Body of pancreas (tissue), 4 donors: ENCODE measurements around the gene ENPP1. TPM values are rescaled to one million over a fixed set of nuclear protein-coding genes. Genes with fewer than 3 reads are reported as not detected.

ENCODE experiments used
- ATAC-seq: fragments of 150-250 bp; one replicate; pipeline ENCODE4 v1.9.1; 2016
- DNase-seq, 4 donors: peaks; one replicate each; pipeline ENCODE4 v3.0.0-alpha.2; 2019
- H3K27ac ChIP-seq, 4 donors: fragments of 200-600 bp; sonication (generic); 1 replicate in 3 of 4; 2 replicates in 1 of 4; pipeline versions ENCODE4 v1.5.1 to v1.6.1; 2016 to 2019; ENCODE audit warnings: mild to moderate bottlenecking in 1 of 4, mixed read lengths in 1 of 4, moderate library complexity in 1 of 4
- H3K27me3 ChIP-seq, 2 donors: fragments of 200-600 bp; sonication (generic); one replicate each; pipeline ENCODE4 v1.6.0; 2016; ENCODE audit warnings: mild to moderate bottlenecking in 1 of 2
- H3K36me3 ChIP-seq, 2 donors: fragments of 200-600 bp; sonication (generic); replicated peaks in 1 of 2; 2 replicates each; pipeline ENCODE4 v1.5.1; 2016; ENCODE audit warnings: low read depth in 2 of 2; ENCODE audit not compliant: insufficient read depth in 1 of 2
- H3K4me1 ChIP-seq: fragments of 200-600 bp; sonication (generic); one replicate; pipeline ENCODE4 v1.6.0; 2016
- H3K4me3 ChIP-seq, 2 donors: fragments of 200-600 bp; sonication (generic); 1 replicate in 1 of 2; 2 replicates in 1 of 2; pipeline ENCODE4 v1.5.1; 2016 to 2019
- H3K9me3 ChIP-seq, 3 donors: fragments of 200-600 bp; sonication (generic); 1 replicate in 2 of 3; 2 replicates in 1 of 3; pipeline ENCODE4 v1.5.1; 2016
- POLR2A ChIP-seq, 3 donors: fragments of 450-650 bp; IDR thresholded peaks; one replicate each; pipeline ENCODE4 v1.6.1; 2016; ENCODE audit warnings: antibody characterized with exemption in 3 of 3, mild to moderate bottlenecking in 2 of 3
- WGBS, 2 donors: methylation state at CpG; one replicate each; pipeline ENCODE4 v1.1.5; 2017; 5-methylcytosine and 5-hydroxymethylcytosine counted together
- intact Hi-C: fragments of 100-400 bp; cut with DNase I; formaldehyde crosslinking; loops from one replicate; pipeline ENCODE4 v1.15.1; 2023
- total RNA-seq, 2 donors: library from RNA; depleted of rRNA; stranded (reverse); fragments of >200 nt; gene quantifications; one replicate each; pipeline ENCODE4 v1.1.0, GENCODE V29; 2016
- TF ChIP-seq, protein P1 (sequence below), 7 experiments: fragments of 450-650 bp in 4 of 7; fragments of 200-600 bp in 3 of 7; sonication (generic) in 3 of 7; IDR thresholded peaks; one replicate each; pipeline ENCODE4 v1.5.1; 2016 to 2019; ENCODE audit warnings: antibody characterized with exemption in 7 of 7

The ENPP1 gene
- total RNA-seq, 2 donors from 2014 or later, result 16.2 to 19.2 TPM

- no peaks in the 10 kb centered on the region for H3K36me3 ChIP-seq
- no peaks in the 10 kb centered on the region for H3K27me3 ChIP-seq
- H3K9me3 ChIP-seq, result no peaks in the 10 kb centered on the region
- ATAC-seq, result no peak
- no peak for DNase-seq
- no peak overlapping the region for H3K4me3 ChIP-seq
- no peak overlapping the region for H3K27ac ChIP-seq
- TF ChIP-seq POLR2A (IDR thresholded peaks at IDR 0.05), result no peak
- TF ChIP-seq, protein P1, sequence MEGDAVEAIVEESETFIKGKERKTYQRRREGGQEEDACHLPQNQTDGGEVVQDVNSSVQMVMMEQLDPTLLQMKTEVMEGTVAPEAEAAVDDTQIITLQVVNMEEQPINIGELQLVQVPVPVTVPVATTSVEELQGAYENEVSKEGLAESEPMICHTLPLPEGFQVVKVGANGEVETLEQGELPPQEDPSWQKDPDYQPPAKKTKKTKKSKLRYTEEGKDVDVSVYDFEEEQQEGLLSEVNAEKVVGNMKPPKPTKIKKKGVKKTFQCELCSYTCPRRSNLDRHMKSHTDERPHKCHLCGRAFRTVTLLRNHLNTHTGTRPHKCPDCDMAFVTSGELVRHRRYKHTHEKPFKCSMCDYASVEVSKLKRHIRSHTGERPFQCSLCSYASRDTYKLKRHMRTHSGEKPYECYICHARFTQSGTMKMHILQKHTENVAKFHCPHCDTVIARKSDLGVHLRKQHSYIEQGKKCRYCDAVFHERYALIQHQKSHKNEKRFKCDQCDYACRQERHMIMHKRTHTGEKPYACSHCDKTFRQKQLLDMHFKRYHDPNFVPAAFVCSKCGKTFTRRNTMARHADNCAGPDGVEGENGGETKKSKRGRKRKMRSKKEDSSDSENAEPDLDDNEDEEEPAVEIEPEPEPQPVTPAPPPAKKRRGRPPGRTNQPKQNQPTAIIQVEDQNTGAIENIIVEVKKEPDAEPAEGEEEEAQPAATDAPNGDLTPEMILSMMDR (IDR thresholded peaks at IDR 0.05), result peak in 5 of 7 experiments; percentile 14 to 57 (median 38)
- intact Hi-C loops, result loop anchor here (5.0 kb wide), 1 partner anchor 297 kb away; no protein-coding TSS in a partner anchor
- WGBS, 2 donors, result 20 to 28% methylated on average over 4 of the region's 4 CpGs
- H3K4me1 ChIP-seq, result no peaks in the 10 kb centered on the region
Measured at GRCh38 chr6:131924881-131925474, 117.2 kb downstream of the ENPP1 start.

GRCh38 chr6:131929264-131929663 lies 121.4 kb downstream of the ENPP1 start:
- DNase-seq, result no peak
- H3K9me3 ChIP-seq, result no peaks in the 10 kb centered on the region
- H3K36me3 ChIP-seq, result no peaks in the 10 kb centered on the region
- peaks cover 10% of the 10 kb centered on the region for H3K4me1 ChIP-seq
- H3K4me3 ChIP-seq, result no peak overlapping the region
- no peak for TF ChIP-seq POLR2A (IDR thresholded peaks at IDR 0.05)
- TF ChIP-seq, protein P1 (IDR thresholded peaks at IDR 0.05), result no peak
- ATAC-seq, result no peak
- H3K27me3 ChIP-seq, result no peaks in the 10 kb centered on the region
- intact Hi-C loops, result no loop called here
- H3K27ac ChIP-seq, result no peak overlapping the region
- 71 to 72% methylated on average over 2 of the region's 2 CpGs for WGBS, 2 donors

DNA sequence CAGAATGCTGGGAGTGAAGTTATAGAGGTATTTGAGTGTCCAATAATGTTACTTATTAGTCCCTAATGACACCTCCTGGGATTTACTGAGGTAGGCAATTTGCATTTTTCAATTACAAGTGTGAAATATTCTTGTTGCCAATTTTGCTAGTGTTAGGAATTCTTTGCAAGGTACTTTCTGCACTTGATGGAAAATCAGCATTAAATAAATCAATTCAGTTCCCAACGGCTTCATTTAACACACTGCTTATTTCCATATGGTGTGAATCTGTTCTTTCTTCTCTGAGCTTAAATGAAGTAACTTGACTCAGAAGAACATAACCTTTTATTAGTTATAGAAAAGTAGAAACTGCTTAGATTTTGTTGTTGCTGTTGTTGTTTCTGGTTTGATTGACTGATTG lies 122.2 kb downstream of the ENPP1 start:
- ATAC-seq (no peak), DNase-seq (no peak)
- intact Hi-C loops, result no loop called here

GRCh38 chr6:131931063-131931750 lies 123.4 kb downstream of the ENPP1 start:
- ATAC-seq, result peak; percentile 9
- DNase-seq, result peak in 2 of 4 donors; percentile 19 to 49
- Histone ChIP-seq H3K27me3 (no peaks in the 10 kb centered on the region), H3K36me3 (no peaks in the 10 kb centered on the region), H3K27ac (no peak overlapping the region), H3K4me1 (peaks cover 10% of the 10 kb centered on the region), H3K4me3 (no peak overlapping the region), H3K9me3 (no peaks in the 10 kb centered on the region)
- TF ChIP-seq, protein P1 (IDR thresholded peaks at IDR 0.05), result no peak
- TF ChIP-seq POLR2A (IDR thresholded peaks at IDR 0.05), result no peak
- WGBS, 2 donors, result 14 to 30% methylated on average over 2 of the region's 2 CpGs
- intact Hi-C loops, result no loop called here

More for the DNA sequence above, 122.2 kb downstream of the ENPP1 start:
- WGBS, 2 donors, result 76 to 82% methylated on average over 1 of the region's 1 CpG
- TF ChIP-seq, protein P1 (IDR thresholded peaks at IDR 0.05), result no peak
- TF ChIP-seq POLR2A (IDR thresholded peaks at IDR 0.05), result no peak
- Histone ChIP-seq H3K9me3 (no peaks in the 10 kb centered on the region), H3K4me3 (no peak overlapping the region), H3K4me1 (peaks cover 10% of the 10 kb centered on the region), H3K36me3 (no peaks in the 10 kb centered on the region), H3K27me3 (no peaks in the 10 kb centered on the region), H3K27ac (no peak overlapping the region)
